GM19238 (cell line): ENCODE results near the gene CCDC175.

Experiments
- DNase-seq: peaks from one replicate; pipeline ENCODE4 v3.0.0; 2011; ENCODE audit warnings: low spot score; ENCODE audit not compliant: insufficient read length

The CCDC175 gene

GRCh38 chr14:59540852-59541251, 35.8 kb downstream of the CCDC175 start:
- DNase-seq: no peak

DNA sequence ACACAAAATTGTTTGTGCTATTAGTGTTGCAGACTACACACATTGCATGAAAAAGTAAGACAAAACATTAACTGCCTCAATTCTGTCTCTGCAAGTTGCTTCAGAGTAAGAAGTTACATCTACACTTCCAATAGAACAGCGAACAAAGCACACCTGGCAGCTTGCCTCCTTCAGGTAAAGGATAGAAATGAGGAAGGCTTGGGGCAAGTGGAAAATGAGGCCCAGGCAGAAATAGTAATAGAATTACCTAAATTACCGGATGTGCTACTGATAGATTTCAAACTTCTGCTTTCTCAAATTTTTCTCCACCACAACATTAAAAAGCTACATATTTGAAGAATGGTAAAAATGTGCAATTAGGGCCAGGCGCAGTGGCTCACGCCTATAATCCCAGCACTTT, 37.7 kb downstream of the CCDC175 start:
- DNase-seq: no peak

DNA sequence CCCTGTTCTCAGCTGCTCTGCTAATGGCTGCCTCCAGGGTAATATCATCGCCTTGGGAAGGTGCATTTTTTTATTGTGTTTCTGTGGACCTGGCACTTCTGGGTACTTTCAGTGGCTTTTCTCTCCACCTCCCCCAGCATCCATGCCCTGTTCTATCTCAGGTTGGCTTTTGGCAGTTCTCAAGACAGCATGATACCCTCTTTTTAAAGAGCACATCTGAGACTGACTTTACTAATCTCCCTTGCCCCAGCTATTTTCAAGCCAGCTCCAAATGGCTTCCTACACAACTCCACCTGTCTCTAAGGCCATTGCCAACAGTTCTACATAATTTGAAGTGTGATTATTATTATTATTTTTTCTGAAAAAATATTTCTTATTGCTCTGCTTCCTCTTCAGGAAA, 39.1 kb downstream of the CCDC175 start:
- no peak for DNase-seq

GRCh38 chr14:59534361-59534987, 42.1 kb downstream of the CCDC175 start:
- DNase-seq: no peak

- no peak for DNase-seq
These were observed 44.2 kb downstream of the CCDC175 start for GRCh38 chr14:59532419-59532818.

DNA sequence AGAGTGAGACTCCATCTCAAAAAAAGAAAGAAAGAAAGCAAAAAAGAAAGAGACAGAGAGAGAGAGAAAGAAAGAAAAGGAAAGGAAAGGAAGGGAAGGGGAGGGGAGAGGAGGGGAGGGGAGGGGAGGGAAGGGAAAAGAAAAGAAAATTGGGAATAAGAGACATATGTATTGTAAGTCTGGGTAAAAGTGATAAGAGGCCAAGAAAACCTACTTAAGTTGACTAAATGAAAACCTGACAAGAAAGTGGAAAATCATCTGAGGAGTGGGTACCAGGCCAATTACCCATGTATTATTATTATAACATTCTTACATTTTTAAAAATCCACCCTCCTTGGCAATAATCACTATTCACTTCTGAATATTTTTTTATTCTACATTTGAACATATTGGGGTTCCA, 46.3 kb downstream of the CCDC175 start:
- DNase-seq: no peak

DNA sequence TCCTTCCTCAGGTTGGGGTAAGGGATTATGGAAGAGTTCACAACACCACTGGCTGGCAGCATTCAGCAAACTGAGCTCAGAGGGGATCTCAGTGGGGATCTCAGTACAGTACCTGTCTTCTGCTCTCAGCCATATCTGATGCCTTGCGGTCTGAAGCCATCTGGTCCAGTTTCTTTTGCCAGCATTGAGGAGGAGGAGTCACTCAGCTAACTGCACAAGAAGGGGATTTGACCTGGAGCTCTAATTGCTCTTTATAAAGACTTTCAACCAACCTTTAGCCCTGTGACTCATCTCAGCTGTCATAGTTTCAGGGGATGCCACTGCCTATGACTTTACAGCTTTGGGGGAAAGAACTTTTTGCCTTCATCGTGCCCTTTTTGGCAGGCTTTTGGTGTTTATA, 47.4 kb downstream of the CCDC175 start:
- no peak for DNase-seq

GRCh38 chr14:59520224-59520623, 56.4 kb downstream of the CCDC175 start:
- no peak for DNase-seq

DNA sequence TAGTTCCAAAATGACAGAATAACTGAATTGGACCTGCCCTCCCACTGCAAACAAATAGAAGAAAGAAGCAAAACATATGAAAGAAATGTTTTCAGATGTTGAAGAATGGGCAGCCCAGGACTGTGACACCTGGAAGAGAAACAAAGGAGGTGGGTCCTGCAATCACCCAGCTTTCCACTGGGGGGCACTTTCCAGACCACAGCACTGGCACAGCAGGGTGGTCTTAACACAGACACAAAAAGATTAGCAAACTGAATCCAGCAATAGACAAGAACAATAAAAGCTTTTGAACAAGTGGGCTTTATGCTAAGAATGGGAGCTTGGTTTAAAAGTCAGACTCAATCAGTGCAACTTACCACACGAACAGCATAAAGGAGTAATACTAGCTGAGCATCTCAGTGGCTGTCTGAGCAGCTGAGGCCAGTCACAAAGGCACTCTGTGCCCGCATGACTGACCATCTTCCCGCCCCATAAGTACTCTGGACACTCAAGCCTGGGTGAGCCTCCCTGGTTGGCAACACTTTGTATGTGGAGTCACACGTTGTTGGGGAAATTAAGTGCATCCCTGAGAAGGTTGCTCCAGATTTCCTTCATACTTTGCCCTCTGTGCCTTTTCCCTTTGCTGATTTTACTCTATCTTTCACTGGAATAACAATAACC, 64.6 kb downstream of the CCDC175 start:
- DNase-seq: no peak

GRCh38 chr14:59510966-59511365, 65.6 kb downstream of the CCDC175 start:
- DNase-seq: no peak

DNA sequence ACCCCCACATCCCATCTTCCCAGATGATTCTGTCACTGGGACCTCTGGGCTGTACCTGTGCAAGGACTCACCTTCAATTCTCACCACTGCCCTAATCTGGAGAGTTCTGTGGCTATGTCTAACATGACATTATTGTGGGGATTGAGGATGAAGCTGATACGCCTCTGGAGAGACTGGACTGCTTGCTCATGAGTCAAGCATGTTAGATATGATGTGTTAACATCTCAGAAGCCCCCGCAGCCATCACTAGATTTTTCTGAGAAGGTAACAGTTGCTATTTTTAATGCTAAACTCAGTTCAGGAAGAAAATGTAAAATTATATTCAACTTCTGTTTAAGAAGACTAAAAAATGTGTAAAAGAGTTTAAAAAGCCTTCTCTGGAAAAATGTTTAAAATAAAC, 66.6 kb downstream of the CCDC175 start:
- DNase-seq: no peak

DNA sequence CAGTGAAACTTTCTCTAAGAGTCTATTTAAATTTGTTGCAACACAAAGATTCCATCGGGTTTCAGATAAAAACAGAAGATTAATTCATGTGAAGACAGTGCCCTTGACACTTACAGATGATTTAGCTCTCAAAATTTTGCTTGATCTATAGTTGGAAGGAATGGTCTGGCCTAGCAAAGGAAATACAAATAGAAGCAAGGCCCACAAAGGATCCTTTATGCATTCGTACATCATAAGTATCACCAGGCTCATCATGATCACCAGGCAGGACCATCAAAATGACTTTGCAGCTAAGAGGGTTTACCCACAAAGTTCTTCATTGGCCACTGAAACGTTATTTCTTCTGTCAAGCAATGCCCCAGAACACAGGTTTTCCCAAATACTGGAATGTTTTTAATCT, 67.5 kb downstream of the CCDC175 start:
- DNase-seq: no peak

GRCh38 chr14:59507752-59508103, 68.9 kb downstream of the CCDC175 start:
- DNase-seq: no peak

DNA sequence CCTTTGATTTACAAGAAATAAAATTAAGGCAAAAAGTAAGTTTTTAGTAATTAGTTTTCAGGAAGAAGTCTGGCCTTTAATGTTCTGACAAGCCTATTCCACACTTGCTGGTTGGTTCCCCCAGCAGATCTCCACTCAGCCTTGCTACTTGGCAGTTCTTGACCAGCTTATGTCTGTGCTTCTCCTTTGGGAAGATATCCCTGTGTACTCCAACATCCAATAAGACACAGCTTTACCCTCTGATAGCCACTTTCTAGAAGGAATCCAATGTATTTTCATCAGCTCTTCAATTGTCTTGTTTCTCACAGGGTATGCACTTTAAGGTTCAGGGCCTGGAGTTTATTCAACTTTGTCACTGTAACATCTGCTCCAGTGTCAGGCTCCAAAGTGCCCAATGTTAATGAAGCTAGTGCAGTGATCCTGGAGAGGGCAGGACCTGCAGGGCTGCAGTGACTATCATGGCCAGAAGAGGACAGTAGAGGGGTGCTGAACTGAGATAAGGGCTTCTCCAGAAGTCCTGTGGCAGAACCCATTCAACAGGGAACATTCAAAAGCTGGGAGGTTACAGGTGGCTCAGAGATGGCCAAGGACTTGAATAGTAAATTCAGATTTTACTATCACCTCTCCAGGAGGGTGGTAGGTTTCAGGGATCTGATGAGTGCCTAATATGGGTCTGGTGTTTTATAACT, 69.4 kb downstream of the CCDC175 start:
- DNase-seq: no peak

DNA sequence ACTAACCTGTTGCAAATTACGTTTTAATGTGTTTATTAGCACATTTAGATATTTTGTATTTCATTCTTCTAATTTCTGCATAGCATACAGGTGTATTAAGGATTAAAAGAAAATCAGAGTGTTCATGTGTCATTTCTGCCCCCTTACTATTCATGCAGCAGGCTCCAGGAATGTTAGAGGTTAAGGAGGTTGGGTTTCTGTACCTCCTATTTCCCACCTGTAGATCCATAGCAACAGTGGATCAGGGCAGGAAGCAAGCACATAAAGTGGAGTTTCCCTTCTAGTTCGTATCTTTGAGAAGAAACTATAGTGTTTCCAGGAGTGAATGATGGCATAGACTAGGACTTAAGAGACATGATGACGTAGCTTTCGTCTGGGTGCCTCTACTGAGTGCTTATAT, 73.4 kb downstream of the CCDC175 start:
- no peak for DNase-seq

- no peak for DNase-seq
These were observed 75.9 kb downstream of the CCDC175 start for GRCh38 chr14:59500732-59501131.

DNA sequence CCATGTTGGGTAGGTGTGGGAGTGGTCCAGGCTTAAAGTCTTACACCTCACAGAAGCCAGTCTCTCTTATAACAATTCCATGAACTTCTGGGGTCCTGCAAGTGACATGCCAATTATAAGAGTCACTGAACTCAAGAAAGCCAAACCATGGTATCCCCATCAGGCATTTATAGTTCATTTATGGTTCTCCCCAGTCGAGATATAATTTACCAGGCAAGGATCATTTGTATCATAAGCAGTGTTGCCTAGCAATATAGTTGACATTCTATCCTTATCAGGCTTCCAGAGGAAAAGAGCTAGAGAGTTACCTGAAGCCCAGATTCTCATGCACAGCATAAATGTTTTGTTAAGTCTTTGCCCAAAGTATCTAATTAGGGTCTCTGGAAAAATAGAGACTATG, 84.2 kb downstream of the CCDC175 start:
- DNase-seq: no peak

- no peak for DNase-seq
These were observed 85.9 kb downstream of the CCDC175 start for GRCh38 chr14:59490756-59491155.

- DNase-seq: peak; percentile 12
These were observed 91.9 kb downstream of the CCDC175 start for GRCh38 chr14:59484639-59485175.

GRCh38 chr14:59483819-59484638, 92.6 kb downstream of the CCDC175 start, which contains the start of the genes JKAMP and L3HYPDH:
TSS of gene JKAMP (plus strand) at chr14:59484517. CDS start at chr14:59484590, 73 bp downstream.
TSS of gene L3HYPDH (minus strand) at chr14:59484408. CDS start at chr14:59484316, 92 bp downstream.
- DNase-seq: peak; percentile 86

- DNase-seq: no peak
These were observed 93.2 kb downstream of the CCDC175 start for GRCh38 chr14:59483363-59483762.
